Germinal center (tissue), 1 donor: Measurements from ENCODE around the gene CHRM2.

ENCODE experiments used
- DNase-seq: peaks from one replicate; pipeline ENCODE4 v3.0.0; 2012; ENCODE audit warnings: mixed read lengths, low spot score

The CHRM2 gene

DNA sequence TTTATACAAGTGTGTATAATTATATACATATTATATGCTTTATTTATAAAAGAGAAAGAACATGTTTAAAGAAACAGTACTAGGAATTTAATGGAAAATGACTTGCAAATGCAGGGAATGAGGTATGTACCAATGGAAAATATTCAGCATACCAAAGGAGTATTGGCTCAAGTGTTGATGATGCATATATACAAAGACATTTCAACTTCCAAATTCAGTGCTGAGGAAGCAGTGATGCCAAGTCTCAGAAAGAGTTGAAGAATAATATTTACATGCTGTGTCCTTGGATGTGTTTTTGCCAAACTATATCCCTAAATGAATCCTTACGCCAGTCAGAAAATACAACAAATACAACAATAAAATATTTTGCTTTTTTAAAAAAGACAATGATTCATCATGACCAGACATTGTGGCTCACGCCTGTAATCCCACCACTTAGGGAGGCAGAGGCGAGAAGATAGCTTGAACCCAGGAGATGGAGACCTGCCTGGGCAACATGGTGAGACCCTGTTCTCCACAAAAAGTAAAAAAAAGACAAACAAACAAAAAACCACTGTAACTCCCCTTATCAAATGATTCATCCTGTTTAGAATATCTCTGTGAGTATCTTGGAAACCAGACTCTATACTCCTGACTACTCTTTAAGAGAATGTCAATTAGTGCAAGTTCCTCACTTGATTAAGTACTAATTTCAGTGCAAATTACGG is 157.2 kb downstream of the CHRM2 start:
- DNase-seq, result no peak

DNA sequence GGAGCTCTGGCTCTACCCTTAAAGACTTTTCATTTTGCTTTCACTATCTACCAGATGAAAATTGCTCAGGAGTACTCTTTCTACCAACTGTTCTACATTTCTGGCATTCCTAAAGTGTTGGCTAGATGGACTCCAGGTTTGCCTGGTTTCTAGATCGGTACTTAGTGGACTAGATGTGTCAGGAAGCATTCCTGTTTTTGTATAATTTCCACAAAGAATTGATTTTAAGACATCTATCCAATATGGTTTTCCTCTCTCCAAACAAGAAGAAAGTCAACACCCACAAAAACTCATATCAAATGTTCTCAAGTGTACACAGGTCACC is 157.7 kb downstream of the CHRM2 start:
- no peak for DNase-seq

- no peak for DNase-seq
These were observed 164.0 kb downstream of the CHRM2 start for GRCh38 chr7:137032436-137032835.

DNA sequence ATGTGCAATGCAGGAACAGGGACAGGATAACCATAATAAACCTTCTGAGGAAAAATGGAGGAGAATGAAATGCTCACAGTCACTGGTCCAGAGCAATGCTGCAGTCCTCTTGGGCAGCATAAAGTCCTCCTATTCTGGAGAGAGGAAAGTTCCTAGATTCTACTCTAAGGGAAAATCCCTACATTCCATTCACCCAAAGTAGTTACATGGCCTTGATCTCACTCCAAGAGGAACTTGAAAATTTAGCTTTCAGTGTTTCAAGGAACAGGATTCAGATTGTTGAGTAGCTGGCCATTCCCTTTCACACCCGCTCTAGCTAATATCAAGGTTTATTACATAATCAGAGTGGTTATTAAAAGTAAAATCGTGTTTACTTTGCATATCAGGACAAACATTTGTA is 168.3 kb downstream of the CHRM2 start:
- no peak for DNase-seq

GRCh38 chr7:137038706-137039105 is 170.3 kb downstream of the CHRM2 start:
- no peak for DNase-seq

GRCh38 chr7:137040745-137041144 is 172.3 kb downstream of the CHRM2 start:
- DNase-seq, result no peak

GRCh38 chr7:137045573-137045972 is 177.1 kb downstream of the CHRM2 start:
- no peak for DNase-seq

DNA sequence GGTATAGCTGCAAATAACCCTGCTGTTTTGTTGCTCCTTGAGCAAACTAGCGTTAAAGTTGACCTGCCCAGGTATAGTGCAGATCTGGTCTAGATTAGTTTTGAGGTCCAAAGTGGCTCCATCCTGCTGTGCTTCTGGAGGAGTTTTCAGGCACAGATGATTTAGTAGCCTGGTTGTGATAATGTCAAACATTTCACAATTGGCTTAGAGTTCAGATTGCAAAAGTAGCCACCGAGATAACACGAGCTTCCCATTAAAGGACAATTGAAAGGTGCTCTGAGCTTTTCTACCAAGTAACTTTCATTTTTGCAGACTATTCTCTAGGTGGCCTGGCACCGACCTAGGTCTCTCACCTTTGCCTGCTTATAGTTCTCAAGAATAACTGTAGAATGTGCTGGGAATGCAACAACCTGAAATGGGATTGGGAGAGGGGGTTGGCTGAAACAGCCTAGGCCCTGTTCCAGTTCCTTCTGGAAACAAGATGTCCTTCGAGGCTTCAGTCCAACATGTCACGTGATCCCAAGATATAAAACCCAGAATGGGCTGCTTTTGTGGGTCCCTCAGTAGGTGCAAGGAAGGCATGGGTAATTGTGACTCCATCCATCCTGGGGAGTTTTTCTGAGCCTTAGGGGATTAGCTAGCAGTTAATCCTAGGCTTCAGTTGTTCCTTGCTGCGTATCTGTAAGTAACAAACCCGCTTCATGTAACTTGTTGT is 201.0 kb downstream of the CHRM2 start:
- no peak for DNase-seq
